HEK293 (cell line): ENCODE measurements around the gene HLA-G.

Source experiments
- CTCF ChIA-PET: fragments of 350-600 bp; formaldehyde crosslinking; extraction: SDS; loops from one replicate; lab custom pipeline; 2021; ENCODE audit warnings: antibody characterized with exemption; lab: Yijun Ruan, JAX
- POLR2A ChIA-PET: fragments of 300-600 bp; formaldehyde crosslinking; extraction: SDS; loops from one replicate; lab custom pipeline; 2020; ENCODE audit warnings: antibody characterized with exemption, inconsistent platforms; lab: Yijun Ruan, JAX
- H3K27ac ChIP-seq: fragments of 200-500 bp; sonication (Bioruptor generic); 2 replicates; pipeline ENCODE4 v1.5.1; 2014; ENCODE audit warnings: low read depth, low read length, control low read depth, inconsistent platforms; ENCODE audit errors: extremely low read depth
- H3K36me3 ChIP-seq, 2 experiments: fragments of 200-500 bp in 1 of 2; sonication (Bioruptor generic) in 1 of 2; 1 replicate in 1 of 2; 2 replicates in 1 of 2; pipeline ENCODE4 v1.5.1; 2014 to 2017; ENCODE audit warnings: inconsistent platforms in 2 of 2, low read length in 2 of 2; ENCODE audit not compliant: control insufficient read depth in 2 of 2, insufficient read depth in 1 of 2
- H3K4me1 ChIP-seq: fragments of 200-500 bp; sonication (Bioruptor generic); 2 replicates; pipeline ENCODE4 v1.5.1; 2014; ENCODE audit warnings: mild to moderate bottlenecking, low read length, inconsistent platforms; ENCODE audit not compliant: control insufficient read depth, insufficient read depth
- H3K4me3 ChIP-seq: 2 replicates; pipeline ENCODE4 v1.5.1; 2011; ENCODE audit warnings: low read depth, mild to moderate bottlenecking, control low read depth, low read length, moderate library complexity
- H3K9me3 ChIP-seq: fragments of 200-500 bp; sonication (Bioruptor generic); 2 replicates; pipeline ENCODE4 v1.5.1; 2014; ENCODE audit warnings: low read depth, low read length, inconsistent platforms; ENCODE audit not compliant: control insufficient read depth, insufficient read depth
- EGR2 ChIP-seq: fragments of 450-650 bp; formaldehyde crosslinking; IDR thresholded peaks from 2 replicates; pipeline ENCODE4 v1.5.1; 2016; ENCODE audit warnings: low read depth, missing biosample characterization, missing genetic modification characterization
- GLI2 ChIP-seq: fragments of 450-650 bp; formaldehyde crosslinking; IDR thresholded peaks from 2 replicates; pipeline ENCODE4; 2017; ENCODE audit warnings: missing biosample characterization, missing genetic modification characterization, low read depth, borderline replicate concordance
- GLIS1 ChIP-seq: fragments of 450-650 bp; formaldehyde crosslinking; IDR thresholded peaks from 2 replicates; pipeline ENCODE4 v1.5.1; 2016; ENCODE audit warnings: missing biosample characterization, missing genetic modification characterization
- PATZ1 ChIP-seq: fragments of 450-650 bp; formaldehyde crosslinking; IDR thresholded peaks from 2 replicates; pipeline ENCODE4 v1.5.1; 2016; ENCODE audit warnings: missing biosample characterization, missing genetic modification characterization
- PRDM1 ChIP-seq: fragments of 450-650 bp; formaldehyde crosslinking; IDR thresholded peaks from 2 replicates; pipeline ENCODE4; 2016; ENCODE audit warnings: missing biosample characterization, missing genetic modification characterization
- PRDM2 ChIP-seq: fragments of 450-650 bp; formaldehyde crosslinking; IDR thresholded peaks from 2 replicates; pipeline ENCODE4 v1.5.1; 2016; ENCODE audit warnings: missing biosample characterization, missing genetic modification characterization, borderline replicate concordance
- ZFP69B ChIP-seq: fragments of 450-650 bp; formaldehyde crosslinking; IDR thresholded peaks from 2 replicates; pipeline ENCODE4 v1.5.1; 2016; ENCODE audit warnings: missing biosample characterization, missing genetic modification characterization
- ZIC2 ChIP-seq: fragments of 450-650 bp; formaldehyde crosslinking; IDR thresholded peaks from 2 replicates; pipeline ENCODE4 v1.5.1; 2016; ENCODE audit warnings: missing biosample characterization, missing genetic modification characterization
- ZNF114 ChIP-seq: fragments of 450-650 bp; formaldehyde crosslinking; IDR thresholded peaks from 2 replicates; pipeline ENCODE4 v1.5.0; 2017; ENCODE audit warnings: missing biosample characterization, missing genetic modification characterization
- ZNF362 ChIP-seq: fragments of 450-650 bp; formaldehyde crosslinking; IDR thresholded peaks from 2 replicates; pipeline ENCODE4 v1.5.1; 2016; ENCODE audit warnings: missing biosample characterization, missing genetic modification characterization
- ZNF394 ChIP-seq: fragments of 450-650 bp; formaldehyde crosslinking; IDR thresholded peaks from 2 replicates; pipeline ENCODE4 v1.5.1; 2016; ENCODE audit warnings: missing biosample characterization, missing genetic modification characterization, mild to moderate bottlenecking, moderate library complexity, borderline replicate concordance
- ZNF473 ChIP-seq: fragments of 450-650 bp; formaldehyde crosslinking; IDR thresholded peaks from 2 replicates; pipeline ENCODE4 v1.5.1; 2017; ENCODE audit warnings: missing biosample characterization, missing genetic modification characterization
- ZSCAN16 ChIP-seq: fragments of 450-650 bp; formaldehyde crosslinking; IDR thresholded peaks from 2 replicates; pipeline ENCODE4 v1.5.1; 2016; ENCODE audit warnings: missing biosample characterization, missing genetic modification characterization
- ZSCAN4 ChIP-seq: fragments of 450-650 bp; formaldehyde crosslinking; IDR thresholded peaks from 2 replicates; pipeline ENCODE4 v1.5.1; 2017; ENCODE audit warnings: missing biosample characterization, missing genetic modification characterization

The HLA-G gene

GRCh38 chr6:29828471-29828797, 809 bp downstream of the HLA-G start (continued):
- TF ChIP-seq PRDM2 (tag by site-specific recombination), result no peak
- TF ChIP-seq ZNF473, result no peak
- TF ChIP-seq GLI2, result no peak
- no peak for TF ChIP-seq PRDM1 (tag by site-specific recombination)
- TF ChIP-seq ZNF362 (tag by site-specific recombination), result no peak
- no peak for TF ChIP-seq EGR2 (tag by site-specific recombination)

- H3K9me3 ChIP-seq, result no peaks in the 10 kb centered on the region
Measured at GRCh38 chr6:29829766-29830165, 2.1 kb downstream of the HLA-G start.

GRCh38 chr6:29830409-29830808, 2.8 kb downstream of the HLA-G start:
- ChIA-PET POLR2A (no interaction called here), CTCF (interaction anchor here (0.8 to 1.8 kb wide), 9 partner anchors 8 to 183 kb away, joined by 3 to 11 read pairs (median 3); no protein-coding TSS in a partner anchor)
- no peaks in the 10 kb centered on the region for H3K36me3 ChIP-seq
- no peaks in the 10 kb centered on the region for H3K9me3 ChIP-seq
- H3K27ac ChIP-seq, result no peak overlapping the region
- no peaks in the 10 kb centered on the region for H3K4me1 ChIP-seq
- TF ChIP-seq ZSCAN4, result no peak
- TF ChIP-seq GLIS1 (tag by site-specific recombination), result peak; percentile 27; the same call in 1 of the 2 replicates
- no peak for TF ChIP-seq ZNF114 (tag by site-specific recombination)
- TF ChIP-seq ZIC2 (tag by site-specific recombination), result peak; percentile 62
- TF ChIP-seq ZNF394, result no peak
- H3K4me3 ChIP-seq, result no peak overlapping the region

More at GRCh38 chr6:29829766-29830165, 2.1 kb downstream of the HLA-G start:
- Histone ChIP-seq H3K36me3 (no peaks in the 10 kb centered on the region), H3K4me1 (no peaks in the 10 kb centered on the region), H3K27ac (no peak overlapping the region), H3K4me3 (no peak overlapping the region)
- ChIA-PET POLR2A (no interaction called here), CTCF (interaction anchor here (0.9 to 1.8 kb wide), 5 partner anchors 92 to 184 kb away, joined by 3 to 11 read pairs (median 4); no protein-coding TSS in a partner anchor)
- no peak for TF ChIP-seq ZSCAN16
- TF ChIP-seq PATZ1, result no peak
- TF ChIP-seq ZFP69B (tag by site-specific recombination), result no peak
